ENCODE results near the gene SMYD3. TPM values are rescaled to one million over a fixed set of nuclear protein-coding genes. Genes with fewer than 3 reads are reported as not detected.

The SMYD3 gene
- polyA plus RNA-seq, 1 donor from 2014 or later: 48.6 TPM

GRCh38 chr1:246511203-246511602 lies 4.1 kb upstream of the SMYD3 start:
- TF ChIP-seq RAD21 (conservative IDR thresholded peaks at IDR 0.05) (no peak), REST (IDR thresholded peaks at IDR 0.05; ENCODE audit: borderline replicate concordance) (no peak), SMC3 (conservative IDR thresholded peaks at IDR 0.05; ENCODE audit: poor library complexity) (no peak), POLR2AphosphoS5 (IDR thresholded peaks at IDR 0.05) (no peak), CTCF (IDR thresholded peaks at IDR 0.05; ENCODE audit: poor library complexity, severe bottlenecking) (no peak), EZH2 (IDR thresholded peaks at IDR 0.05; ENCODE audit: borderline replicate concordance, insufficient read depth, low read length, poor library complexity, severe bottlenecking) (no peak), EP300 (conservative IDR thresholded peaks at IDR 0.05; ENCODE audit: poor library complexity, severe bottlenecking) (no peak), TAF1 (IDR thresholded peaks at IDR 0.05; ENCODE audit: low read depth) (no peak), MXI1 (conservative IDR thresholded peaks at IDR 0.05; ENCODE audit: poor library complexity, severe bottlenecking) (no peak)
- no peak overlapping the region for H3K4me2 ChIP-seq (ENCODE audit: low read length)
- H4K20me1 ChIP-seq (ENCODE audit: insufficient read depth): no peaks in the 10 kb centered on the region
- no peaks in the 10 kb centered on the region for H3K9me3 ChIP-seq (ENCODE audit: low read length)
- H3F3A ChIP-seq (ENCODE audit: insufficient read depth, low read length, poor library complexity, severe bottlenecking): no peaks in the 10 kb centered on the region
- H3K9me2 ChIP-seq (ENCODE audit: insufficient read depth, low read length): no peaks in the 10 kb centered on the region
- H3K4me3 ChIP-seq (ENCODE audit: low read length): no peak overlapping the region
- no peak overlapping the region for H3K9ac ChIP-seq (ENCODE audit: low read length)
- H3K36me3 ChIP-seq (ENCODE audit: insufficient read depth, low read length): no peaks in the 10 kb centered on the region
- H3K27ac ChIP-seq (ENCODE audit: low read length): no peak overlapping the region
- H2AFZ ChIP-seq (ENCODE audit: low read depth, low read length): no peak overlapping the region
- H3K27me3 ChIP-seq (ENCODE audit: insufficient read depth, low read depth, low read length): no peaks in the 10 kb centered on the region
- no peaks in the 10 kb centered on the region for H3K79me2 ChIP-seq (replicated peaks; ENCODE audit: insufficient read depth, low read length)

- Histone ChIP-seq H3K9me2 (ENCODE audit: insufficient read depth, low read length) (no peaks in the 10 kb centered on the region), H3K9ac (ENCODE audit: low read length) (no peak overlapping the region), H3K4me2 (ENCODE audit: low read length) (no peak overlapping the region), H3K4me3 (ENCODE audit: low read length) (no peak overlapping the region), H4K20me1 (ENCODE audit: insufficient read depth) (no peaks in the 10 kb centered on the region), H3K27ac (ENCODE audit: low read length) (no peak overlapping the region), H3F3A (ENCODE audit: insufficient read depth, low read length, poor library complexity, severe bottlenecking) (no peaks in the 10 kb centered on the region), H3K36me3 (ENCODE audit: insufficient read depth, low read length) (no peaks in the 10 kb centered on the region), H3K27me3 (ENCODE audit: insufficient read depth, low read depth, low read length) (no peaks in the 10 kb centered on the region), H3K79me2 (replicated peaks; ENCODE audit: insufficient read depth, low read length) (no peaks in the 10 kb centered on the region), H2AFZ (ENCODE audit: low read depth, low read length) (no peak overlapping the region), H3K9me3 (ENCODE audit: low read length) (no peaks in the 10 kb centered on the region)
- TF ChIP-seq REST (IDR thresholded peaks at IDR 0.05; ENCODE audit: borderline replicate concordance) (no peak), EP300 (conservative IDR thresholded peaks at IDR 0.05; ENCODE audit: poor library complexity, severe bottlenecking) (no peak), MXI1 (conservative IDR thresholded peaks at IDR 0.05; ENCODE audit: poor library complexity, severe bottlenecking) (no peak), TAF1 (IDR thresholded peaks at IDR 0.05; ENCODE audit: low read depth) (no peak), SMC3 (conservative IDR thresholded peaks at IDR 0.05; ENCODE audit: poor library complexity) (no peak), EZH2 (IDR thresholded peaks at IDR 0.05; ENCODE audit: borderline replicate concordance, insufficient read depth, low read length, poor library complexity, severe bottlenecking) (no peak), POLR2AphosphoS5 (IDR thresholded peaks at IDR 0.05) (no peak)
Measured at GRCh38 chr1:246510147-246511030, 3.3 kb upstream of the SMYD3 start.

All from neural cell (in vitro differentiated cells).